HCT116 (cell line): ENCODE results near the gene COX7A1. TPM values are rescaled to one million over a fixed set of nuclear protein-coding genes. Genes with fewer than 3 reads are reported as not detected.

Source experiments
- ATAC-seq: fragments of 200-7000 bp; cut with Tn5 transposase; 2 replicates; pipeline ENCODE4 v1.9.1; 2020; ENCODE audit warnings: mild to moderate bottlenecking, moderate library complexity
- BruUV-seq: library from RNA; stranded (reverse); fragments of 400-500 nt; replicated peaks from 2 replicates; lab custom pipeline; 2021; lab: Mats Ljungman, UMichigan
- CTCF ChIA-PET: fragments of 300-600 bp; sonication (Branson Sonifier 250); formaldehyde crosslinking; loops from one replicate; lab custom pipeline; 2021; ENCODE audit warnings: antibody characterized with exemption; lab: Charles Lee
- POLR2A ChIA-PET: fragments of 300-600, 350-600 bp; sonication (Branson Sonifier 250); formaldehyde crosslinking; loops from one replicate; lab custom pipeline; 2021; ENCODE audit warnings: antibody characterized with exemption; lab: Charles Lee
- RAD21 ChIA-PET, 2 experiments: fragments of 300-600 bp; sonication (Branson Sonifier 250); formaldehyde crosslinking; loops; one replicate each; lab custom pipeline; 2023; ENCODE audit warnings: low total read pairs in 2 of 2; ENCODE audit not compliant: uncharacterized antibody in 2 of 2, unreplicated experiment in 2 of 2, low non-redundant PET in 1 of 2; lab: Charles Lee
- DNase-seq: peaks from one replicate; pipeline ENCODE4 v3.0.0-alpha.2; 2010; ENCODE audit warnings: low read depth, low spot score
- H2AFZ ChIP-seq: fragments of 200-600 bp; shearing (Covaris generic), sonication (generic); 2 replicates; pipeline ENCODE4 v1.6.1; 2017; ENCODE audit warnings: low read depth, mixed run types, mixed read lengths, antibody characterized with exemption, low read length; ENCODE audit not compliant: poor library complexity, severe bottlenecking
- H3K27ac ChIP-seq: 2 replicates; pipeline ENCODE4 v1.5.1; 2012; ENCODE audit warnings: low read depth, low read length
- H3K27me3 ChIP-seq: fragments of 200-600 bp; sonication (generic); 2 replicates; pipeline ENCODE4 v1.6.1; 2016; ENCODE audit warnings: mixed run types, low read length, mixed read lengths; ENCODE audit not compliant: insufficient read depth
- H3K36me3 ChIP-seq, 2 experiments: fragments of 200-500 bp in 1 of 2; fragments of 200-600 bp in 1 of 2; sonication (Bioruptor generic) in 1 of 2; sonication (generic) in 1 of 2; 2 replicates each; pipeline versions ENCODE4 v1.5.1 to v1.6.1; 2014 to 2016; ENCODE audit warnings: low read length in 2 of 2, inconsistent platforms in 1 of 2, mixed read lengths in 1 of 2, mixed run types in 1 of 2; ENCODE audit not compliant: insufficient read depth in 2 of 2, control insufficient read depth in 1 of 2
- H3K4me1 ChIP-seq, 2 experiments: fragments of 200-600 bp in 1 of 2; sonication (generic) in 1 of 2; 2 replicates each; pipeline versions ENCODE4 v1.5.1 to v1.6.1; 2012 to 2017; ENCODE audit warnings: low read length in 2 of 2, inconsistent platforms in 1 of 2, mild to moderate bottlenecking in 1 of 2, mixed read lengths in 1 of 2, mixed run types in 1 of 2, moderate library complexity in 1 of 2; ENCODE audit not compliant: insufficient read depth in 2 of 2, control insufficient read depth in 1 of 2
- H3K4me2 ChIP-seq: fragments of 200-600 bp; sonication (generic); 2 replicates; pipeline ENCODE4 v1.6.1; 2017; ENCODE audit warnings: mixed run types, low read length, mixed read lengths
- H3K4me3 ChIP-seq, 2 experiments: fragments of 200-600 bp in 1 of 2; sonication (generic) in 1 of 2; replicated peaks in 1 of 2; 2 replicates each; pipeline ENCODE4 v1.5.1; 2011 to 2016; ENCODE audit warnings: low read length in 2 of 2, control low read depth in 1 of 2, low read depth in 1 of 2, mild to moderate bottlenecking in 1 of 2, mixed read lengths in 1 of 2, mixed run types in 1 of 2
- H3K79me2 ChIP-seq: fragments of 200-600 bp; sonication (generic); 2 replicates; pipeline ENCODE4 v1.6.1; 2017; ENCODE audit warnings: mild to moderate bottlenecking, mixed run types, low read length, moderate library complexity, mixed read lengths; ENCODE audit not compliant: insufficient read depth
- H3K9ac ChIP-seq: fragments of 200-600 bp; sonication (generic); 2 replicates; pipeline ENCODE4 v1.6.1; 2016; ENCODE audit warnings: low read length, mixed read lengths
- H3K9me2 ChIP-seq: fragments of 200-600 bp; sonication (generic), shearing (Covaris generic); 2 replicates; pipeline ENCODE4 v1.6.1; 2017; ENCODE audit warnings: mixed run types, mild to moderate bottlenecking, moderate library complexity; ENCODE audit not compliant: insufficient read depth
- H3K9me3 ChIP-seq, 2 experiments: fragments of 200-500 bp in 1 of 2; fragments of 200-600 bp in 1 of 2; sonication (Bioruptor generic) in 1 of 2; sonication (generic) in 1 of 2; 2 replicates each; pipeline ENCODE4 v1.6.1; 2014 to 2017; ENCODE audit warnings: low read length in 2 of 2, mixed read lengths in 2 of 2, inconsistent platforms in 1 of 2, low read depth in 1 of 2, mild to moderate bottlenecking in 1 of 2, mixed run types in 1 of 2, moderate library complexity in 1 of 2; ENCODE audit not compliant: control insufficient read depth in 1 of 2, insufficient read depth in 1 of 2
- H4K20me1 ChIP-seq: fragments of 200-600 bp; sonication (generic), shearing (Covaris generic); 2 replicates; pipeline ENCODE4 v1.6.1; 2017; ENCODE audit warnings: mixed run types, mild to moderate bottlenecking, moderate library complexity; ENCODE audit not compliant: insufficient read depth
- CBX3 ChIP-seq: IDR thresholded peaks from 2 replicates; pipeline ENCODE4 v1.6.1; 2012; ENCODE audit warnings: low read depth
- EGR1 ChIP-seq: IDR thresholded peaks from 2 replicates; pipeline ENCODE4 v1.6.1; 2012; ENCODE audit warnings: low read depth
- ELF1 ChIP-seq: IDR thresholded peaks from 2 replicates; pipeline ENCODE4 v1.6.1; 2012; ENCODE audit warnings: low read depth, borderline replicate concordance
- FOSL1 ChIP-seq: IDR thresholded peaks from 2 replicates; pipeline ENCODE4 v1.6.1; 2012; ENCODE audit warnings: low read depth
- RAD21 ChIP-seq: IDR thresholded peaks from 2 replicates; pipeline ENCODE4 v1.6.1; 2012; ENCODE audit warnings: low read depth, mild to moderate bottlenecking
- SIN3A ChIP-seq: IDR thresholded peaks from 2 replicates; pipeline ENCODE4 v1.6.1; 2012; ENCODE audit warnings: low read depth
- SP1 ChIP-seq: IDR thresholded peaks from 2 replicates; pipeline ENCODE4 v1.6.1; 2012; ENCODE audit warnings: low read depth
- SRF ChIP-seq: IDR thresholded peaks from 2 replicates; pipeline ENCODE4 v1.6.1; 2012; ENCODE audit warnings: low read depth
- ZFX ChIP-seq: fragments of 450-650 bp; IDR thresholded peaks from 2 replicates; pipeline ENCODE4 v1.6.1; 2017
- intact Hi-C: fragments of 100-400 bp; cut with micrococcal nuclease; formaldehyde crosslinking; loops from 2 replicates; pipeline ENCODE4 v1.10.0; 2022
- total RNA-seq: library from RNA; stranded (reverse); gene quantifications from one replicate; pipeline ENCODE4 v1.2.1, GENCODE V29; 2021; ENCODE audit not compliant: unreplicated experiment
- TF ChIP-seq, protein P1 (sequence below): IDR thresholded peaks from 2 replicates; pipeline ENCODE4 v1.6.1; 2012; ENCODE audit warnings: low read depth
- TF ChIP-seq, protein P2 (sequence below), 3 experiments: fragments of 200-600 bp in 1 of 3; sonication (generic) in 1 of 3; IDR thresholded peaks in 2 of 3; conservative IDR thresholded peaks in 1 of 3; 2 replicates each; pipeline ENCODE4 v1.5.1; 2012 to 2017; ENCODE audit warnings: low read depth in 2 of 3, low read length in 2 of 3, antibody characterized with exemption in 1 of 3, borderline replicate concordance in 1 of 3, control low read depth in 1 of 3, mild to moderate bottlenecking in 1 of 3, mixed read lengths in 1 of 3, mixed run types in 1 of 3, moderate library complexity in 1 of 3; ENCODE audit not compliant: insufficient read depth in 1 of 3
- TF ChIP-seq, protein P3 (sequence below): IDR thresholded peaks from 2 replicates; pipeline ENCODE4 v1.6.1; 2011; ENCODE audit warnings: mild to moderate bottlenecking, low read length, moderate library complexity; ENCODE audit not compliant: insufficient replicate concordance; ENCODE audit errors: extremely low read depth

Gene COX7A1
- total RNA-seq, 1 experiment from 2014 or later: not detected

DNA sequence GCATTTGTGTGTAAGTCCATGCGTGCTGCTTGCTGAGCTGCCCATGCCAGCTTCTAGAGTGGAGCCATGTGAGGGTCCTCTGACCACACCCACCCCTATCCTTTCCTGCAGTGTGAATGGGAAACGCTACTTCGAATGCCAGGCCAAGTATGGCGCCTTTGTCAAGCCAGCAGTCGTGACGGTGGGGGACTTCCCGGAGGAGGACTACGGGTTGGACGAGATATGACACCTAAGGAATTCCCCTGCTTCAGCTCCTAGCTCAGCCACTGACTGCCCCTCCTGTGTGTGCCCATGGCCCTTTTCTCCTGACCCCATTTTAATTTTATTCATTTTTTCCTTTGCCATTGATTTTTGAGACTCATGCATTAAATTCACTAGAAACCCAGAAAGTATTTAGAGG, 26.7 kb downstream of the COX7A1 start:
- ChIA-PET RAD21 (no interaction called here), POLR2A (interaction anchor here (1.8 kb wide), 1 partner anchor 11 kb away, joined by 4 read pairs; the partner anchor contains the start of gene POLR2I)
- Histone ChIP-seq H3K27ac (no peak overlapping the region), H3K4me2 (no peak overlapping the region), H2AFZ (no peak overlapping the region), H3K9me2 (no peaks in the 10 kb centered on the region)
- no peak for ATAC-seq
- TF ChIP-seq RAD21: no peak
- no peak for TF ChIP-seq SP1
- TF ChIP-seq SRF: no peak
- TF ChIP-seq, protein P1, sequence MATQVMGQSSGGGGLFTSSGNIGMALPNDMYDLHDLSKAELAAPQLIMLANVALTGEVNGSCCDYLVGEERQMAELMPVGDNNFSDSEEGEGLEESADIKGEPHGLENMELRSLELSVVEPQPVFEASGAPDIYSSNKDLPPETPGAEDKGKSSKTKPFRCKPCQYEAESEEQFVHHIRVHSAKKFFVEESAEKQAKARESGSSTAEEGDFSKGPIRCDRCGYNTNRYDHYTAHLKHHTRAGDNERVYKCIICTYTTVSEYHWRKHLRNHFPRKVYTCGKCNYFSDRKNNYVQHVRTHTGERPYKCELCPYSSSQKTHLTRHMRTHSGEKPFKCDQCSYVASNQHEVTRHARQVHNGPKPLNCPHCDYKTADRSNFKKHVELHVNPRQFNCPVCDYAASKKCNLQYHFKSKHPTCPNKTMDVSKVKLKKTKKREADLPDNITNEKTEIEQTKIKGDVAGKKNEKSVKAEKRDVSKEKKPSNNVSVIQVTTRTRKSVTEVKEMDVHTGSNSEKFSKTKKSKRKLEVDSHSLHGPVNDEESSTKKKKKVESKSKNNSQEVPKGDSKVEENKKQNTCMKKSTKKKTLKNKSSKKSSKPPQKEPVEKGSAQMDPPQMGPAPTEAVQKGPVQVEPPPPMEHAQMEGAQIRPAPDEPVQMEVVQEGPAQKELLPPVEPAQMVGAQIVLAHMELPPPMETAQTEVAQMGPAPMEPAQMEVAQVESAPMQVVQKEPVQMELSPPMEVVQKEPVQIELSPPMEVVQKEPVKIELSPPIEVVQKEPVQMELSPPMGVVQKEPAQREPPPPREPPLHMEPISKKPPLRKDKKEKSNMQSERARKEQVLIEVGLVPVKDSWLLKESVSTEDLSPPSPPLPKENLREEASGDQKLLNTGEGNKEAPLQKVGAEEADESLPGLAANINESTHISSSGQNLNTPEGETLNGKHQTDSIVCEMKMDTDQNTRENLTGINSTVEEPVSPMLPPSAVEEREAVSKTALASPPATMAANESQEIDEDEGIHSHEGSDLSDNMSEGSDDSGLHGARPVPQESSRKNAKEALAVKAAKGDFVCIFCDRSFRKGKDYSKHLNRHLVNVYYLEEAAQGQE: no peak
- no peak for TF ChIP-seq ZFX
- TF ChIP-seq, protein P2, sequence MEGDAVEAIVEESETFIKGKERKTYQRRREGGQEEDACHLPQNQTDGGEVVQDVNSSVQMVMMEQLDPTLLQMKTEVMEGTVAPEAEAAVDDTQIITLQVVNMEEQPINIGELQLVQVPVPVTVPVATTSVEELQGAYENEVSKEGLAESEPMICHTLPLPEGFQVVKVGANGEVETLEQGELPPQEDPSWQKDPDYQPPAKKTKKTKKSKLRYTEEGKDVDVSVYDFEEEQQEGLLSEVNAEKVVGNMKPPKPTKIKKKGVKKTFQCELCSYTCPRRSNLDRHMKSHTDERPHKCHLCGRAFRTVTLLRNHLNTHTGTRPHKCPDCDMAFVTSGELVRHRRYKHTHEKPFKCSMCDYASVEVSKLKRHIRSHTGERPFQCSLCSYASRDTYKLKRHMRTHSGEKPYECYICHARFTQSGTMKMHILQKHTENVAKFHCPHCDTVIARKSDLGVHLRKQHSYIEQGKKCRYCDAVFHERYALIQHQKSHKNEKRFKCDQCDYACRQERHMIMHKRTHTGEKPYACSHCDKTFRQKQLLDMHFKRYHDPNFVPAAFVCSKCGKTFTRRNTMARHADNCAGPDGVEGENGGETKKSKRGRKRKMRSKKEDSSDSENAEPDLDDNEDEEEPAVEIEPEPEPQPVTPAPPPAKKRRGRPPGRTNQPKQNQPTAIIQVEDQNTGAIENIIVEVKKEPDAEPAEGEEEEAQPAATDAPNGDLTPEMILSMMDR (IDR thresholded peaks at IDR 0.05 in 2 of 3, conservative IDR thresholded peaks at IDR 0.05 in 1 of 3; ENCODE audit: borderline replicate concordance in 1 of 3, insufficient read depth in 1 of 3, low read depth in 2 of 3, low read length in 2 of 3): no peak
- TF ChIP-seq CBX3: no peak
- no peak for TF ChIP-seq EGR1
- TF ChIP-seq, protein P3, sequence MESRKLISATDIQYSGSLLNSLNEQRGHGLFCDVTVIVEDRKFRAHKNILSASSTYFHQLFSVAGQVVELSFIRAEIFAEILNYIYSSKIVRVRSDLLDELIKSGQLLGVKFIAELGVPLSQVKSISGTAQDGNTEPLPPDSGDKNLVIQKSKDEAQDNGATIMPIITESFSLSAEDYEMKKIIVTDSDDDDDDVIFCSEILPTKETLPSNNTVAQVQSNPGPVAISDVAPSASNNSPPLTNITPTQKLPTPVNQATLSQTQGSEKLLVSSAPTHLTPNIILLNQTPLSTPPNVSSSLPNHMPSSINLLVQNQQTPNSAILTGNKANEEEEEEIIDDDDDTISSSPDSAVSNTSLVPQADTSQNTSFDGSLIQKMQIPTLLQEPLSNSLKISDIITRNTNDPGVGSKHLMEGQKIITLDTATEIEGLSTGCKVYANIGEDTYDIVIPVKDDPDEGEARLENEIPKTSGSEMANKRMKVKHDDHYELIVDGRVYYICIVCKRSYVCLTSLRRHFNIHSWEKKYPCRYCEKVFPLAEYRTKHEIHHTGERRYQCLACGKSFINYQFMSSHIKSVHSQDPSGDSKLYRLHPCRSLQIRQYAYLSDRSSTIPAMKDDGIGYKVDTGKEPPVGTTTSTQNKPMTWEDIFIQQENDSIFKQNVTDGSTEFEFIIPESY: no peak
- no peak for TF ChIP-seq ELF1
- TF ChIP-seq FOSL1: no peak
- TF ChIP-seq SIN3A: no peak
- TF ChIP-seq, all 23 proteins: peak for 0
- H3K4me3 ChIP-seq: no peak overlapping the region
- no peaks in the 10 kb centered on the region for H3K9me3 ChIP-seq
- H3K9ac ChIP-seq: no peak overlapping the region
- DNase-seq: no peak
- H3K36me3 ChIP-seq: peaks cover 3% of the 10 kb centered on the region in 2 experiments; a peak in 2 of 4 replicates
- intact Hi-C loops: loop anchor here (5.0 kb wide), 1 partner anchor 63 kb away; no protein-coding TSS in a partner anchor
- no peaks in the 10 kb centered on the region for H3K79me2 ChIP-seq
- peaks cover 15 to 31% of the 10 kb centered on the region in 2 experiments for H3K4me1 ChIP-seq
- H3K27me3 ChIP-seq: no peaks in the 10 kb centered on the region
- BruUV-seq: no TSS peak
- CTCF ChIA-PET: no interaction called here
- H4K20me1 ChIP-seq: no peaks in the 10 kb centered on the region
